HepG2 (cell line): Measurements from ENCODE around the gene KIAA0930.

Experiments used
- ZFX ChIP-seq: sonication (generic); formaldehyde crosslinking; IDR thresholded peaks from 2 replicates; pipeline ENCODE4 v1.4.0; 2020; ENCODE audit warnings: mild to moderate bottlenecking, low read depth, missing genetic modification reagents, moderate library complexity
- TF ChIP-seq, protein P1 (sequence below): sonication (generic); formaldehyde crosslinking; IDR thresholded peaks from 2 replicates; pipeline ENCODE4 v1.4.0; 2020; ENCODE audit warnings: missing genetic modification reagents

DNA sequence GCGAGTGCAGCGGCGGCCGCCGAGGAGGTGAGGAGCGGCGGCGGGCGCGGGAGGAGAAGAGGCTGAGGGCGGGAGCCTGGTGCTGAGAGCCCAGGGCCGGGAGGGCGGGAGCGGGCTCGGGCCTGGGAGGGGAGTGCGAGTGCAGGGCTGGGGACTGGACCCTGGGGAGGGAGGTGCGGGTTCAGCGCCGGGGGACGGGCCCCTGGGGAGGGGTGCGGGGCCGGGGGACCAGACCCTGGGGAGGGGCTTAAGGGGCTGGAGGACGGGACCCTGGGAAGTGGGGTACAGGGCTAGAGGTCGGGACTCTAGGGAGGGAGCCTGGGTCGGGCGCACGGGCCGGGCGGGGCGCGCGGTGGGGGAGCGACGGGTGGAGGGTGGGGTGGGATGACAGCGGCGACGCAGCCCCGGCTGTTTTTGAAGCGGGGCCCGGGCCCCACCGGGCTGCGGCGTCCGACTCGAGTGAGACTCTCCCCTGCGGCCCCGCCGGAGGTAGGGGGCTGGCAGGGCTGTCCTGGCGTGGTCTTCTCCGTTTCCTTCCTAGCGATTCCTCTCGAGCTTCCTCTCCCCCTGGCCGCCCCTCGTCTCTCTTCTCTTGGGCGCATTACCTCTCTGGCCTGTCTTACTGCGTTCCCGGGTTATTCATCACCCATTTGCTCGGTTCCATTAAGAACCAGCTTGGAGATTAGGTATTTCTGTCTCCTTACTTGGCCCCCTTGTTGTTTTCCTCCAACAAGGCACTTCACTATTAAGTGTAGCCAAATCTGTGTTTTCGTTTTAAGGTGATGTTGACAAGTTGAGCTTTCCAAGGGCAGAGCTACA is 76.2 kb downstream of the KIAA0930 start:
- no peak for TF ChIP-seq ZFX
- TF ChIP-seq, protein P1, sequence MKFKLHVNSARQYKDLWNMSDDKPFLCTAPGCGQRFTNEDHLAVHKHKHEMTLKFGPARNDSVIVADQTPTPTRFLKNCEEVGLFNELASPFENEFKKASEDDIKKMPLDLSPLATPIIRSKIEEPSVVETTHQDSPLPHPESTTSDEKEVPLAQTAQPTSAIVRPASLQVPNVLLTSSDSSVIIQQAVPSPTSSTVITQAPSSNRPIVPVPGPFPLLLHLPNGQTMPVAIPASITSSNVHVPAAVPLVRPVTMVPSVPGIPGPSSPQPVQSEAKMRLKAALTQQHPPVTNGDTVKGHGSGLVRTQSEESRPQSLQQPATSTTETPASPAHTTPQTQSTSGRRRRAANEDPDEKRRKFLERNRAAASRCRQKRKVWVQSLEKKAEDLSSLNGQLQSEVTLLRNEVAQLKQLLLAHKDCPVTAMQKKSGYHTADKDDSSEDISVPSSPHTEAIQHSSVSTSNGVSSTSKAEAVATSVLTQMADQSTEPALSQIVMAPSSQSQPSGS (CRISPR knock-in tag): no peak
